Spleen (tissue), 7 donors: ENCODE measurements around the gene KLHL26.

Experiments used
- CTCF ChIP-seq, 11 experiments: fragments of 200-600 bp in 7 of 11; fragments of 450-650 bp in 4 of 11; sonication (generic) in 4 of 11; IDR thresholded peaks in 8 of 11; conservative IDR thresholded peaks in 3 of 11; 1 replicate in 7 of 11; 2 replicates in 4 of 11; pipeline versions ENCODE4 v1.4.0 to v1.8.0; 2016 to 2021; ENCODE audit warnings: antibody characterized with exemption in 11 of 11, inconsistent platforms in 4 of 11, mild to moderate bottlenecking in 1 of 11
- POLR2A ChIP-seq, 3 donors: fragments of 450-650 bp; IDR thresholded peaks; one replicate each; pipeline ENCODE4 v1.5.1; 2017; ENCODE audit warnings: antibody characterized with exemption in 3 of 3, mild to moderate bottlenecking in 1 of 3
- POLR2AphosphoS5 ChIP-seq, 3 donors: sonication (generic); formaldehyde crosslinking; IDR thresholded peaks; one replicate each; pipeline ENCODE4 v1.5.1; 2017; ENCODE audit warnings: antibody characterized with exemption in 3 of 3
- donor health status: DM: no; HTN: no; CAD: no; lungs with moderate emphysema.
- donor health status: DM: no; HTN: no; CAD: no.
- donor health status: DM: no; HTN: no; CAD: no.

GRCh38 chr19:18713550-18714117 is 76.8 kb downstream of the KLHL26 start:
- TF ChIP-seq CTCF (IDR thresholded peaks at IDR 0.05 in 8 of 11, conservative IDR thresholded peaks at IDR 0.05 in 3 of 11), result no peak
- TF ChIP-seq POLR2A (IDR thresholded peaks at IDR 0.05), result no peak
- no peak for TF ChIP-seq POLR2AphosphoS5 (IDR thresholded peaks at IDR 0.05)
